Upper lobe of right lung (tissue), 1 donor: ENCODE results near the gene ESRRG. TPM values are rescaled to one million over a fixed set of nuclear protein-coding genes. Genes with fewer than 3 reads are reported as not detected.

ENCODE experiments used
- ATAC-seq: fragments of 200-7000 bp; cut with Tn5 transposase; one replicate; pipeline ENCODE4 v1.9.1; 2020; ENCODE audit warnings: mild to moderate bottlenecking, moderate library complexity
- DNase-seq: peaks from one replicate; pipeline ENCODE4 v3.0.0-alpha.2; 2020
- H3K27ac ChIP-seq: fragments of 200-600 bp; one replicate; pipeline ENCODE4 v1.8.0; 2022
- H3K27me3 ChIP-seq: fragments of 200-600 bp; one replicate; pipeline ENCODE4 v1.8.0; 2022; ENCODE audit warnings: mild to moderate bottlenecking
- H3K36me3 ChIP-seq: fragments of 200-600 bp; one replicate; pipeline ENCODE4 v1.8.0; 2022
- H3K4me1 ChIP-seq: fragments of 200-600 bp; one replicate; pipeline ENCODE4 v1.8.0; 2022
- H3K4me3 ChIP-seq: fragments of 200-600 bp; one replicate; pipeline ENCODE4 v1.8.0; 2022; ENCODE audit warnings: mild to moderate bottlenecking
- H3K9me3 ChIP-seq: fragments of 200-600 bp; one replicate; pipeline ENCODE4 v1.8.0; 2022
- intact Hi-C: fragments of 100-400 bp; cut with DNase I; formaldehyde crosslinking; loops from one replicate; pipeline ENCODE4 v1.11.0; 2022
- total RNA-seq: library from RNA; stranded (reverse); fragmentation: NEBNext Ultra II Directional; extraction: Animal tissue kit (Norgen Biotek cat#: 25700); gene quantifications from one replicate; pipeline ENCODE4 v1.2.1, GENCODE V29; 2021
- TF ChIP-seq, protein P1 (sequence below): fragments of 200-600 bp; IDR thresholded peaks from one replicate; pipeline ENCODE4 v1.8.0; 2022; ENCODE audit warnings: antibody characterized with exemption
- donor health status: DM: no; HTN: yes; CAD: no; lungs with severe emphysema.

Gene ESRRG
- total RNA-seq, 1 donor from 2014 or later: 0.29 TPM

DNA sequence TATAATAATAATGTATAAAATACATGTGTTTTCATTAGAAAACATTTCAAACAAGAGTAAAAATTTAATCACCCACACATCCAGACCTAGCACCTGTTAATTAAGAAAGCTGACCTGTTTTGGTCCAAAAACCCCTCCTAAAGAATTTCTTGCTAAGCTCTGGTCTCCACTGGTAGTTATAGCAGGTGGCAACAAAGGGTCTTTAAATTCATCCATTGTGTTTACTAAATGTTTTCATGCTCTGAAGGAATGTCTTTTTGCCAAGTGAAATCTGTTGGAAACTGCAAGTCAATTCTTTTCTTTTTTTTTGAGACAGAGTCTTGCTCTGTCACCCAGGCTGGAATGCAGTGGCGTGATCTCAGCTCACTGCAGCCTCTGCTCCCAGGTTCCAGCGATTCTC, 141.1 kb downstream of the ESRRG start:
- Histone ChIP-seq H3K9me3 (no peaks in the 10 kb centered on the region), H3K4me1 (no peaks in the 10 kb centered on the region), H3K4me3 (no peak overlapping the region), H3K36me3 (no peaks in the 10 kb centered on the region), H3K27ac (no peak overlapping the region), H3K27me3 (no peaks in the 10 kb centered on the region)
- intact Hi-C loops: no loop called here
- DNase-seq (no peak), ATAC-seq (no peak)
- TF ChIP-seq, protein P1, sequence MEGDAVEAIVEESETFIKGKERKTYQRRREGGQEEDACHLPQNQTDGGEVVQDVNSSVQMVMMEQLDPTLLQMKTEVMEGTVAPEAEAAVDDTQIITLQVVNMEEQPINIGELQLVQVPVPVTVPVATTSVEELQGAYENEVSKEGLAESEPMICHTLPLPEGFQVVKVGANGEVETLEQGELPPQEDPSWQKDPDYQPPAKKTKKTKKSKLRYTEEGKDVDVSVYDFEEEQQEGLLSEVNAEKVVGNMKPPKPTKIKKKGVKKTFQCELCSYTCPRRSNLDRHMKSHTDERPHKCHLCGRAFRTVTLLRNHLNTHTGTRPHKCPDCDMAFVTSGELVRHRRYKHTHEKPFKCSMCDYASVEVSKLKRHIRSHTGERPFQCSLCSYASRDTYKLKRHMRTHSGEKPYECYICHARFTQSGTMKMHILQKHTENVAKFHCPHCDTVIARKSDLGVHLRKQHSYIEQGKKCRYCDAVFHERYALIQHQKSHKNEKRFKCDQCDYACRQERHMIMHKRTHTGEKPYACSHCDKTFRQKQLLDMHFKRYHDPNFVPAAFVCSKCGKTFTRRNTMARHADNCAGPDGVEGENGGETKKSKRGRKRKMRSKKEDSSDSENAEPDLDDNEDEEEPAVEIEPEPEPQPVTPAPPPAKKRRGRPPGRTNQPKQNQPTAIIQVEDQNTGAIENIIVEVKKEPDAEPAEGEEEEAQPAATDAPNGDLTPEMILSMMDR: no peak

GRCh38 chr1:216580538-216581057, 142.6 kb downstream of the ESRRG start:
- intact Hi-C loops: no loop called here
- ATAC-seq (no peak), DNase-seq (no peak)
- no peaks in the 10 kb centered on the region for H3K27me3 ChIP-seq
- TF ChIP-seq, protein P1: no peak
- no peak overlapping the region for H3K4me3 ChIP-seq
- H3K4me1 ChIP-seq: no peaks in the 10 kb centered on the region
- no peak overlapping the region for H3K27ac ChIP-seq
- no peaks in the 10 kb centered on the region for H3K36me3 ChIP-seq
- H3K9me3 ChIP-seq: no peaks in the 10 kb centered on the region

- no peaks in the 10 kb centered on the region for H3K4me1 ChIP-seq
- H3K36me3 ChIP-seq: no peaks in the 10 kb centered on the region
- H3K27me3 ChIP-seq: no peaks in the 10 kb centered on the region
- no peaks in the 10 kb centered on the region for H3K9me3 ChIP-seq
- DNase-seq: no peak
- no peak for ATAC-seq
- TF ChIP-seq, protein P1: no peak
- H3K4me3 ChIP-seq: no peak overlapping the region
- intact Hi-C loops: no loop called here
- H3K27ac ChIP-seq: no peak overlapping the region
Measured at GRCh38 chr1:216576234-216576937, 146.8 kb downstream of the ESRRG start.

GRCh38 chr1:216566641-216567205, 156.5 kb downstream of the ESRRG start:
- DNase-seq: no peak
- no peaks in the 10 kb centered on the region for H3K4me1 ChIP-seq
- H3K27me3 ChIP-seq: no peaks in the 10 kb centered on the region
- ATAC-seq: no peak
- H3K36me3 ChIP-seq: no peaks in the 10 kb centered on the region
- no peak overlapping the region for H3K27ac ChIP-seq
- intact Hi-C loops: no loop called here
- no peaks in the 10 kb centered on the region for H3K9me3 ChIP-seq
- no peak overlapping the region for H3K4me3 ChIP-seq
- TF ChIP-seq, protein P1: peak; percentile 24

GRCh38 chr1:216563087-216563486, 160.1 kb downstream of the ESRRG start:
- ATAC-seq (no peak), DNase-seq (no peak)
- intact Hi-C loops: no loop called here
- Histone ChIP-seq H3K27ac (no peak overlapping the region), H3K4me1 (no peaks in the 10 kb centered on the region), H3K4me3 (no peak overlapping the region), H3K9me3 (no peaks in the 10 kb centered on the region), H3K36me3 (no peaks in the 10 kb centered on the region), H3K27me3 (no peaks in the 10 kb centered on the region)
- TF ChIP-seq, protein P1: no peak
